Mammary epithelial cell (primary cell): Measurements from ENCODE around the gene DDX28.

ENCODE experiments used
- CTCF ChIP-seq, 2 donors: IDR thresholded peaks in 1 of 2; conservative IDR thresholded peaks in 1 of 2; 2 replicates each; pipeline ENCODE4 v1.5.1; 2011 to 2012; ENCODE audit warnings: inconsistent platforms in 2 of 2, low read length in 2 of 2, mild to moderate bottlenecking in 2 of 2, control low read depth in 1 of 2, low read depth in 1 of 2; ENCODE audit not compliant: insufficient read depth in 1 of 2; ENCODE audit errors: extremely low read depth in 1 of 2
- EZH2 ChIP-seq: IDR thresholded peaks from 2 replicates; pipeline ENCODE4 v1.6.1; 2012; ENCODE audit warnings: low read length, inconsistent platforms, borderline replicate concordance

- TF ChIP-seq CTCF (conservative IDR thresholded peaks at IDR 0.05 in 1 of 2, IDR thresholded peaks at IDR 0.05 in 1 of 2; ENCODE audit: extremely low read depth in 1 of 2, insufficient read depth in 1 of 2, low read depth in 1 of 2, low read length in 2 of 2), result no peak
- no peak for TF ChIP-seq EZH2
Observed at GRCh38 chr16:68070249-68070730, 47.3 kb upstream of the DDX28 start.
